ENCODE measurements around the gene TMEM144. TPM values are rescaled to one million over a fixed set of nuclear protein-coding genes. Genes with fewer than 3 reads are reported as not detected.

TMEM144 gene
- total RNA-seq, 2 experiments from 2014 or later: 0.14 to 0.54 TPM

- H3K4me1 Mint-ChIP-seq: no peaks in the 10 kb centered on the region
- no peak overlapping the region for H3K4me3 Mint-ChIP-seq
- H3K27ac Mint-ChIP-seq: no peak overlapping the region
- no peak for ATAC-seq (ENCODE audit: low read depth)
- POLR2A ChIA-PET: no interaction called here
- no peaks in the 10 kb centered on the region for H3K9me3 Mint-ChIP-seq
- H3K27me3 Mint-ChIP-seq: peaks cover 26% of the 10 kb centered on the region
- H3K36me3 Mint-ChIP-seq: no peaks in the 10 kb centered on the region
- no peak for DNase-seq
Observed at GRCh38 chr4:158176108-158176507, 34.2 kb upstream of the TMEM144 start.

GRCh38 chr4:158176776-158177175, 33.5 kb upstream of the TMEM144 start:
- ATAC-seq (ENCODE audit: low read depth) (no peak), DNase-seq (no peak)
- peaks cover 25% of the 10 kb centered on the region for H3K27me3 Mint-ChIP-seq
- no peak overlapping the region for H3K4me3 Mint-ChIP-seq
- H3K36me3 Mint-ChIP-seq: no peaks in the 10 kb centered on the region
- H3K4me1 Mint-ChIP-seq: no peaks in the 10 kb centered on the region
- POLR2A ChIA-PET: no interaction called here
- no peak overlapping the region for H3K27ac Mint-ChIP-seq
- no peaks in the 10 kb centered on the region for H3K9me3 Mint-ChIP-seq

GRCh38 chr4:158179465-158179864, 30.8 kb upstream of the TMEM144 start:
- Mint-ChIP-seq H3K4me3 (no peak overlapping the region), H3K36me3 (no peaks in the 10 kb centered on the region), H3K27ac (no peak overlapping the region), H3K4me1 (no peaks in the 10 kb centered on the region), H3K9me3 (no peaks in the 10 kb centered on the region), H3K27me3 (peaks cover 5% of the 10 kb centered on the region)
- DNase-seq (no peak), ATAC-seq (ENCODE audit: low read depth) (no peak)
- POLR2A ChIA-PET: no interaction called here

GRCh38 chr4:158181906-158182305, 28.4 kb upstream of the TMEM144 start:
- no peak for DNase-seq
- Mint-ChIP-seq H3K4me1 (no peaks in the 10 kb centered on the region), H3K36me3 (no peaks in the 10 kb centered on the region), H3K9me3 (no peaks in the 10 kb centered on the region), H3K27me3 (peaks cover 4% of the 10 kb centered on the region), H3K27ac (no peak overlapping the region), H3K4me3 (no peak overlapping the region)
- POLR2A ChIA-PET: no interaction called here
- no peak for ATAC-seq (ENCODE audit: low read depth)

- peaks cover 6% of the 10 kb centered on the region for H3K27me3 Mint-ChIP-seq
- no peak overlapping the region for H3K4me3 Mint-ChIP-seq
- ATAC-seq (ENCODE audit: low read depth) (no peak), DNase-seq (no peak)
- H3K27ac Mint-ChIP-seq: no peak overlapping the region
- H3K36me3 Mint-ChIP-seq: no peaks in the 10 kb centered on the region
- no peaks in the 10 kb centered on the region for H3K4me1 Mint-ChIP-seq
- POLR2A ChIA-PET: no interaction called here
- no peaks in the 10 kb centered on the region for H3K9me3 Mint-ChIP-seq
Observed at GRCh38 chr4:158182736-158183135, 27.6 kb upstream of the TMEM144 start.

GRCh38 chr4:158186815-158187214, 23.5 kb upstream of the TMEM144 start:
- ATAC-seq (ENCODE audit: low read depth): no peak
- H3K27ac Mint-ChIP-seq: no peak overlapping the region
- POLR2A ChIA-PET: no interaction called here
- no peaks in the 10 kb centered on the region for H3K4me1 Mint-ChIP-seq
- DNase-seq: no peak
- H3K27me3 Mint-ChIP-seq: peaks cover 2% of the 10 kb centered on the region
- H3K4me3 Mint-ChIP-seq: no peak overlapping the region
- no peaks in the 10 kb centered on the region for H3K9me3 Mint-ChIP-seq
- H3K36me3 Mint-ChIP-seq: no peaks in the 10 kb centered on the region

GRCh38 chr4:158189422-158189821, 20.9 kb upstream of the TMEM144 start:
- POLR2A ChIA-PET: no interaction called here
- H3K27me3 Mint-ChIP-seq: peaks cover 6% of the 10 kb centered on the region
- H3K36me3 Mint-ChIP-seq: no peaks in the 10 kb centered on the region
- no peaks in the 10 kb centered on the region for H3K9me3 Mint-ChIP-seq
- H3K4me1 Mint-ChIP-seq: peaks cover 1% of the 10 kb centered on the region
- DNase-seq: no peak
- no peak overlapping the region for H3K27ac Mint-ChIP-seq
- H3K4me3 Mint-ChIP-seq: no peak overlapping the region
- ATAC-seq (ENCODE audit: low read depth): no peak

- POLR2A ChIA-PET: no interaction called here
- peaks cover 1% of the 10 kb centered on the region for H3K4me1 Mint-ChIP-seq
- ATAC-seq (ENCODE audit: low read depth): no peak
Observed at GRCh38 chr4:158190718-158191117, 19.6 kb upstream of the TMEM144 start.

GRCh38 chr4:158192439-158193158, 17.7 kb upstream of the TMEM144 start:
- POLR2A ChIA-PET: no interaction called here
- ATAC-seq (ENCODE audit: low read depth) (no peak), DNase-seq (no peak)
- Mint-ChIP-seq H3K27me3 (peaks cover 6% of the 10 kb centered on the region), H3K4me3 (no peak overlapping the region), H3K4me1 (peaks cover 1% of the 10 kb centered on the region), H3K36me3 (no peaks in the 10 kb centered on the region), H3K27ac (no peak overlapping the region), H3K9me3 (no peaks in the 10 kb centered on the region)

More at GRCh38 chr4:158190718-158191117, 19.6 kb upstream of the TMEM144 start:
- no peaks in the 10 kb centered on the region for H3K9me3 Mint-ChIP-seq
- H3K36me3 Mint-ChIP-seq: no peaks in the 10 kb centered on the region
- DNase-seq: no peak
- H3K27ac Mint-ChIP-seq: no peak overlapping the region
- H3K4me3 Mint-ChIP-seq: no peak overlapping the region
- peaks cover 6% of the 10 kb centered on the region for H3K27me3 Mint-ChIP-seq

- ATAC-seq (ENCODE audit: low read depth) (no peak), DNase-seq (no peak)
- Mint-ChIP-seq H3K4me3 (no peak overlapping the region), H3K27ac (no peak overlapping the region), H3K9me3 (no peaks in the 10 kb centered on the region), H3K27me3 (peaks cover 4% of the 10 kb centered on the region), H3K4me1 (peaks cover 1% of the 10 kb centered on the region), H3K36me3 (no peaks in the 10 kb centered on the region)
- POLR2A ChIA-PET: no interaction called here
Observed at GRCh38 chr4:158193171-158193749, 17.0 kb upstream of the TMEM144 start.

GRCh38 chr4:158195297-158195696, 15.0 kb upstream of the TMEM144 start:
- H3K27ac Mint-ChIP-seq: no peak overlapping the region
- H3K4me3 Mint-ChIP-seq: no peak overlapping the region
- H3K4me1 Mint-ChIP-seq: peaks cover 1% of the 10 kb centered on the region
- H3K27me3 Mint-ChIP-seq: peaks cover 5% of the 10 kb centered on the region
- ATAC-seq (ENCODE audit: low read depth) (no peak), DNase-seq (no peak)
- no peaks in the 10 kb centered on the region for H3K9me3 Mint-ChIP-seq
- POLR2A ChIA-PET: no interaction called here
- H3K36me3 Mint-ChIP-seq: no peaks in the 10 kb centered on the region

- Mint-ChIP-seq H3K4me3 (no peak overlapping the region), H3K9me3 (no peaks in the 10 kb centered on the region), H3K27me3 (peaks cover 5% of the 10 kb centered on the region), H3K4me1 (peaks cover 1% of the 10 kb centered on the region), H3K27ac (no peak overlapping the region), H3K36me3 (no peaks in the 10 kb centered on the region)
- POLR2A ChIA-PET: no interaction called here
- DNase-seq (no peak), ATAC-seq (ENCODE audit: low read depth) (no peak)
Observed at GRCh38 chr4:158197194-158197776, 13.0 kb upstream of the TMEM144 start.

GRCh38 chr4:158200214-158200613, 10.1 kb upstream of the TMEM144 start:
- Mint-ChIP-seq H3K36me3 (no peaks in the 10 kb centered on the region), H3K9me3 (no peaks in the 10 kb centered on the region), H3K4me1 (no peaks in the 10 kb centered on the region), H3K4me3 (no peak overlapping the region), H3K27me3 (peaks cover 2% of the 10 kb centered on the region), H3K27ac (no peak overlapping the region)
- POLR2A ChIA-PET: no interaction called here
- ATAC-seq (ENCODE audit: low read depth) (no peak), DNase-seq (no peak)

GRCh38 chr4:158201322-158201721, 9.0 kb upstream of the TMEM144 start:
- Mint-ChIP-seq H3K4me1 (no peaks in the 10 kb centered on the region), H3K27ac (no peak overlapping the region), H3K9me3 (no peaks in the 10 kb centered on the region), H3K27me3 (peaks cover 2% of the 10 kb centered on the region), H3K4me3 (no peak overlapping the region), H3K36me3 (no peaks in the 10 kb centered on the region)
- POLR2A ChIA-PET: no interaction called here
- no peak for ATAC-seq (ENCODE audit: low read depth)
- no peak for DNase-seq

All from activated naive CD8-positive, alpha-beta T cell treated with anti-CD3 and anti-CD28 coated beads, Interleukin-2, amount 10 ng/mL, durations not matched to agents 7 days and 5 days (primary cell).